HepG2 (cell line): Measurements from ENCODE around the gene PHOSPHO2. TPM values are rescaled to one million over a fixed set of nuclear protein-coding genes. Genes with fewer than 3 reads are reported as not detected.

ENCODE experiments used
- DMAP1 ChIP-seq: IDR thresholded peaks from 2 replicates; pipeline ENCODE4 v1.6.1; 2016
- E2F5 ChIP-seq: sonication (generic); formaldehyde crosslinking; conservative IDR thresholded peaks from 2 replicates; pipeline ENCODE4 v1.4.0; 2020; ENCODE audit warnings: missing genetic modification reagents
- FOXJ3 ChIP-seq: sonication (generic); formaldehyde crosslinking; IDR thresholded peaks from 2 replicates; pipeline ENCODE4 v1.4.0; 2020; ENCODE audit warnings: missing genetic modification reagents, mild to moderate bottlenecking, borderline replicate concordance
- HOXA7 ChIP-seq: sonication (generic); formaldehyde crosslinking; IDR thresholded peaks from 2 replicates; pipeline ENCODE4 v1.8.1; 2022; ENCODE audit warnings: mild to moderate bottlenecking, missing genetic modification reagents, moderate library complexity
- KLF12 ChIP-seq: sonication (generic); formaldehyde crosslinking; IDR thresholded peaks from 2 replicates; pipeline ENCODE4 v1.4.0; 2020; ENCODE audit warnings: missing genetic modification reagents, borderline replicate concordance
- MAZ ChIP-seq, 2 experiments: sonication (generic) in 1 of 2; formaldehyde crosslinking in 1 of 2; IDR thresholded peaks; 2 replicates each; pipeline versions ENCODE4 v1.5.0 to v1.6.1; 2012 to 2020; ENCODE audit warnings: low read depth in 2 of 2, mild to moderate bottlenecking in 2 of 2, borderline replicate concordance in 1 of 2, improper control_type of control experiment in 1 of 2, low read length in 1 of 2, missing genetic modification reagents in 1 of 2, moderate library complexity in 1 of 2
- PHF20 ChIP-seq: sonication (generic); formaldehyde crosslinking; IDR thresholded peaks from 2 replicates; pipeline ENCODE4 v1.5.0; 2020; ENCODE audit warnings: mild to moderate bottlenecking, missing genetic modification reagents
- RARG ChIP-seq: sonication (generic); formaldehyde crosslinking; IDR thresholded peaks from 2 replicates; pipeline ENCODE4 v1.4.0; 2020; ENCODE audit warnings: low read depth, mild to moderate bottlenecking, missing genetic modification reagents
- SNAPC5 ChIP-seq: sonication (generic); formaldehyde crosslinking; IDR thresholded peaks from 2 replicates; pipeline ENCODE4 v1.8.1; 2023; ENCODE audit warnings: mild to moderate bottlenecking, missing genetic modification reagents, borderline replicate concordance
- TBL1XR1 ChIP-seq: fragments of 150-350 bp; IDR thresholded peaks from 2 replicates; pipeline ENCODE4 v1.6.1; 2014; ENCODE audit warnings: borderline replicate concordance, low read length; ENCODE audit not compliant: partially characterized antibody
- THRA ChIP-seq: sonication (generic); formaldehyde crosslinking; IDR thresholded peaks from 2 replicates; pipeline ENCODE4 v1.4.0; 2020; ENCODE audit warnings: missing genetic modification reagents, borderline replicate concordance
- ZBTB33 ChIP-seq: sonication (generic); formaldehyde crosslinking; IDR thresholded peaks from 2 replicates; pipeline ENCODE4 v1.4.0; 2020; ENCODE audit warnings: missing genetic modification reagents
- ZNF138 ChIP-seq: sonication (generic); formaldehyde crosslinking; IDR thresholded peaks from 2 replicates; pipeline ENCODE4 v1.5.0; 2020; ENCODE audit warnings: mild to moderate bottlenecking, low read depth, missing genetic modification reagents
- ZNF280D ChIP-seq: sonication (generic); formaldehyde crosslinking; IDR thresholded peaks from 2 replicates; pipeline ENCODE4 v1.5.1; 2020; ENCODE audit warnings: mild to moderate bottlenecking, missing genetic modification reagents
- ZNF614 ChIP-seq: IDR thresholded peaks from 2 replicates; pipeline ENCODE4 v1.6.1; 2018; ENCODE audit warnings: missing biosample characterization, missing genetic modification reagents, inconsistent platforms, borderline replicate concordance
- ZNF891 ChIP-seq: sonication (generic); formaldehyde crosslinking; IDR thresholded peaks from 2 replicates; pipeline ENCODE4 v1.5.0; 2020; ENCODE audit warnings: mild to moderate bottlenecking, missing genetic modification reagents
- ZXDC ChIP-seq: sonication (generic); formaldehyde crosslinking; IDR thresholded peaks from 2 replicates; pipeline ENCODE4 v1.5.0; 2020; ENCODE audit warnings: mild to moderate bottlenecking, missing genetic modification reagents
- polyA plus RNA-seq, 8 experiments: library from polyadenylated mRNA; depleted of rRNA in 3 of 8; stranded (reverse) in 7 of 8; unstranded in 1 of 8; fragments of >200 nt; fragmentation: Illumina TruSeq in 4 of 8; extraction: Trizol in 4 of 8; gene quantifications; 2 replicates each; pipeline versions ENCODE4 v1.2.1 to v1.2.3, GENCODE V29; 2011 to 2016; ENCODE audit warnings: low read depth in 4 of 8, missing spikeins in 1 of 8, mixed read lengths in 1 of 8; ENCODE audit not compliant: insufficient read depth in 1 of 8
- total RNA-seq, 5 experiments: library from RNA; depleted of rRNA; stranded (reverse); fragments of >200 nt; fragmentation: Illumina TruSeq; extraction: Trizol; gene quantifications; 2 replicates each; pipeline ENCODE4 v1.2.3, GENCODE V29; 2016; ENCODE audit warnings: low read depth in 1 of 5

PHOSPHO2 gene
- total and polyA plus RNA-seq, 2 of the 13 experiments (the other 11 are each of a cell fraction or from before 2014, with no cell fraction given), result 6.1 to 11.4 TPM

GRCh38 chr2:169716938-169717690 lies 22.8 kb downstream of the PHOSPHO2 start (continued):
- 0 out of 2 replicates have a peak, but pooled peaks have one; percentile 69 for TF ChIP-seq ZXDC (CRISPR knock-in tag)
- TF ChIP-seq RARG (CRISPR knock-in tag), result no peak
- peak; percentile 69; the same call in 1 of the 2 replicates for TF ChIP-seq ZNF614 (CRISPR knock-in tag)
- TF ChIP-seq TBL1XR1, result peak; percentile 35
- TF ChIP-seq ZBTB33 (CRISPR knock-in tag), result 0 out of 2 replicates have a peak, but pooled peaks have one; percentile 24
- 0 out of 2 replicates have a peak, but pooled peaks have one; percentile 29 for TF ChIP-seq FOXJ3 (CRISPR knock-in tag)
- TF ChIP-seq HOXA7, result no peak
- TF ChIP-seq ZNF138 (CRISPR knock-in tag), result no peak
- TF ChIP-seq DMAP1 (CRISPR knock-in tag), result peak; percentile 30; the same call in 1 of the 2 replicates
- TF ChIP-seq ZNF891 (CRISPR knock-in tag), result no peak
- TF ChIP-seq E2F5 (CRISPR knock-in tag), result no peak
- TF ChIP-seq PHF20 (CRISPR knock-in tag), result no peak
- no peak for TF ChIP-seq ZNF280D (CRISPR knock-in tag)
- 0 out of 2 replicates have a peak, but pooled peaks have one; percentile 4 for TF ChIP-seq THRA (CRISPR knock-in tag)
- TF ChIP-seq SNAPC5 (CRISPR knock-in tag), result no peak
- TF ChIP-seq MAZ (IDR thresholded peaks at IDR 0.05; ENCODE audit: borderline replicate concordance, low read depth, low read length), result peak; percentile 41; the same call in 1 of the 2 replicates
- TF ChIP-seq MAZ (CRISPR knock-in tag; IDR thresholded peaks at IDR 0.05; ENCODE audit: low read depth), result no peak; the same call in 1 of the 2 replicates
- no peak for TF ChIP-seq KLF12 (CRISPR knock-in tag)
